Measurements from ENCODE around the gene CFAP90. TPM values are rescaled to one million over a fixed set of nuclear protein-coding genes. Genes with fewer than 3 reads are reported as not detected.
A peak's percentile ranks its signal among the peaks of the same experiment; 100 is the strongest.

CFAP90 gene
- total RNA-seq, 4 donors from 2014 or later = not detected

- H3K27me3 ChIP-seq = no peaks in the 10 kb centered on the region
- peaks cover 0 to 21% (median 9%) of the 10 kb centered on the region in 4 donors for H3K4me1 ChIP-seq
- H3K27ac ChIP-seq = no peak overlapping the region
- TF ChIP-seq CTCF (IDR thresholded peaks at IDR 0.05) (no peak), POLR2A (IDR thresholded peaks at IDR 0.05) (no peak)
- H3K9me3 ChIP-seq = no peaks in the 10 kb centered on the region
- no peak for DNase-seq
- H3K36me3 ChIP-seq = peaks cover 0 to 29% (median 0%) of the 10 kb centered on the region in 3 donors
- H3K4me3 ChIP-seq = no peak overlapping the region
These were observed 21.7 kb upstream of the CFAP90 start for GRCh38 chr5:7872517-7873130.

- Histone ChIP-seq H3K36me3 (peaks cover 0 to 24% (median 0%) of the 10 kb centered on the region in 3 donors), H3K4me1 (peaks cover 0 to 27% (median 9%) of the 10 kb centered on the region in 4 donors), H3K27me3 (no peaks in the 10 kb centered on the region), H3K27ac (no peak overlapping the region), H3K9me3 (no peaks in the 10 kb centered on the region), H3K4me3 (no peak overlapping the region)
- DNase-seq = no peak
- TF ChIP-seq POLR2A (IDR thresholded peaks at IDR 0.05) (no peak), CTCF (IDR thresholded peaks at IDR 0.05) (peak in 1 of 6 experiments; percentile 8)
These were observed 20.7 kb upstream of the CFAP90 start for GRCh38 chr5:7871653-7872052.

GRCh38 chr5:7869474-7870136 lies 18.7 kb upstream of the CFAP90 start:
- Histone ChIP-seq H3K4me3 (peak overlapping the region; percentile 83 to 99 (median 94)), H3K4me1 (peaks cover 0 to 33% (median 9%) of the 10 kb centered on the region in 4 donors), H3K27me3 (no peaks in the 10 kb centered on the region), H3K36me3 (peaks cover 0 to 13% (median 0%) of the 10 kb centered on the region in 3 donors), H3K9me3 (no peaks in the 10 kb centered on the region), H3K27ac (peak overlapping the region; percentile 76 to 88 (median 86))
- DNase-seq = peak in 1 of 3 donors; percentile 55
- TF ChIP-seq CTCF (IDR thresholded peaks at IDR 0.05) = no peak
- TF ChIP-seq POLR2A (IDR thresholded peaks at IDR 0.05) = no peak

- peaks cover 0 to 18% (median 0%) of the 10 kb centered on the region in 3 donors for H3K36me3 ChIP-seq
These were observed 18.0 kb upstream of the CFAP90 start, which contains the start of the genes FASTKD3 and MTRR for GRCh38 chr5:7868773-7869473. FASTKD3 (minus strand) TSS chr5:7869031; CDS start chr5:7868083, 948 bp downstream. MTRR (plus strand) TSS chr5:7869148; CDS start chr5:7870795, 1,647 bp downstream.

More at GRCh38 chr5:7868773-7869473, 18.0 kb upstream of the CFAP90 start, which contains the start of the genes FASTKD3 and MTRR:
- H3K4me3 ChIP-seq = peak within 1 kb of the TSS; percentile 83 to 99 (median 94)
- peak; percentile 70 to 76 for TF ChIP-seq POLR2A (IDR thresholded peaks at IDR 0.05)
- no peak for TF ChIP-seq CTCF (IDR thresholded peaks at IDR 0.05)
- peaks cover 0 to 33% (median 9%) of the 10 kb centered on the region in 4 donors for H3K4me1 ChIP-seq
- H3K9me3 ChIP-seq = no peaks in the 10 kb centered on the region
- no peaks in the 10 kb centered on the region for H3K27me3 ChIP-seq
- peak; percentile 91 to 97 (median 95) for DNase-seq
- H3K27ac ChIP-seq = peak within 1 kb of the TSS; percentile 76 to 88 (median 86)

Measured in Peyer's patch (tissue), 4 donors.